PFSK-1 (cell line): ENCODE data around the gene ATOH8.

ENCODE experiments used
- POLR2AphosphoS5 ChIP-seq: IDR thresholded peaks from 2 replicates; pipeline ENCODE4 v1.6.1; 2012; ENCODE audit warnings: low read depth, mild to moderate bottlenecking, control low read depth, low read length, moderate library complexity
- SIN3A ChIP-seq: IDR thresholded peaks from 2 replicates; pipeline ENCODE4 v1.6.1; 2012; ENCODE audit warnings: mild to moderate bottlenecking, low read length, moderate library complexity, borderline replicate concordance; ENCODE audit not compliant: insufficient read depth
- TAF1 ChIP-seq: IDR thresholded peaks from 2 replicates; pipeline ENCODE4 v1.6.1; 2012; ENCODE audit warnings: low read length, control low read depth, borderline replicate concordance; ENCODE audit not compliant: insufficient read depth
- TF ChIP-seq, protein P1 (sequence below), 2 experiments: IDR thresholded peaks; 2 replicates each; pipeline versions ENCODE4 v1.6.1 to v1.8.0; 2011 to 2012; ENCODE audit warnings: low read depth in 2 of 2, low read length in 2 of 2, control low read depth in 1 of 2, inconsistent platforms in 1 of 2, mild to moderate bottlenecking in 1 of 2, moderate library complexity in 1 of 2; ENCODE audit not compliant: insufficient read depth in 1 of 2

DNA sequence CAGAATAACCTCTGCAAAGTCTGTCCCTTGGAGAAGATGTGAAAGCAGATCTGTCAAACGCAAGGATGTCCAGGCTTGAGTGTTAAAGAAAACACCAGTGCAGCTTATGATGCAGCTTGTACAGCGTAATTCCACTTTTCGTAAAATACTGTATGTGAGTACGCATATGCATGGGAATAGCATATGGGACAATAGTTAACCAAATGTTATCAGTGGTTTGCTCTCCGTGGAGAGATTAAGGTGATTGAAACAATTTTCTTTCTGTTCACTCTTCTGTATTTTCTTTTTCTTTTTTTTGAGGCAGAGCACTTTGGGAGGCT, 27.2 kb downstream of the ATOH8 start:
- TF ChIP-seq POLR2AphosphoS5 (no peak), SIN3A (no peak), TAF1 (no peak)
- TF ChIP-seq, protein P1, sequence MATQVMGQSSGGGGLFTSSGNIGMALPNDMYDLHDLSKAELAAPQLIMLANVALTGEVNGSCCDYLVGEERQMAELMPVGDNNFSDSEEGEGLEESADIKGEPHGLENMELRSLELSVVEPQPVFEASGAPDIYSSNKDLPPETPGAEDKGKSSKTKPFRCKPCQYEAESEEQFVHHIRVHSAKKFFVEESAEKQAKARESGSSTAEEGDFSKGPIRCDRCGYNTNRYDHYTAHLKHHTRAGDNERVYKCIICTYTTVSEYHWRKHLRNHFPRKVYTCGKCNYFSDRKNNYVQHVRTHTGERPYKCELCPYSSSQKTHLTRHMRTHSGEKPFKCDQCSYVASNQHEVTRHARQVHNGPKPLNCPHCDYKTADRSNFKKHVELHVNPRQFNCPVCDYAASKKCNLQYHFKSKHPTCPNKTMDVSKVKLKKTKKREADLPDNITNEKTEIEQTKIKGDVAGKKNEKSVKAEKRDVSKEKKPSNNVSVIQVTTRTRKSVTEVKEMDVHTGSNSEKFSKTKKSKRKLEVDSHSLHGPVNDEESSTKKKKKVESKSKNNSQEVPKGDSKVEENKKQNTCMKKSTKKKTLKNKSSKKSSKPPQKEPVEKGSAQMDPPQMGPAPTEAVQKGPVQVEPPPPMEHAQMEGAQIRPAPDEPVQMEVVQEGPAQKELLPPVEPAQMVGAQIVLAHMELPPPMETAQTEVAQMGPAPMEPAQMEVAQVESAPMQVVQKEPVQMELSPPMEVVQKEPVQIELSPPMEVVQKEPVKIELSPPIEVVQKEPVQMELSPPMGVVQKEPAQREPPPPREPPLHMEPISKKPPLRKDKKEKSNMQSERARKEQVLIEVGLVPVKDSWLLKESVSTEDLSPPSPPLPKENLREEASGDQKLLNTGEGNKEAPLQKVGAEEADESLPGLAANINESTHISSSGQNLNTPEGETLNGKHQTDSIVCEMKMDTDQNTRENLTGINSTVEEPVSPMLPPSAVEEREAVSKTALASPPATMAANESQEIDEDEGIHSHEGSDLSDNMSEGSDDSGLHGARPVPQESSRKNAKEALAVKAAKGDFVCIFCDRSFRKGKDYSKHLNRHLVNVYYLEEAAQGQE (IDR thresholded peaks at IDR 0.05; ENCODE audit: insufficient read depth in 1 of 2, low read depth in 2 of 2, low read length in 2 of 2), result no peak
